ENCODE data around the gene CNTN1. TPM values are rescaled to one million over a fixed set of nuclear protein-coding genes. Genes with fewer than 3 reads are reported as not detected.

Gene CNTN1
- total RNA-seq, 1 donor from 2014 or later: 0.46 TPM

- no peaks in the 10 kb centered on the region for H3K9me3 Mint-ChIP-seq (ENCODE audit: unreplicated experiment)
- no peaks in the 10 kb centered on the region for H3K4me1 Mint-ChIP-seq (ENCODE audit: unreplicated experiment)
- no peaks in the 10 kb centered on the region for H3K36me3 Mint-ChIP-seq (ENCODE audit: low read depth, unreplicated experiment)
- no peaks in the 10 kb centered on the region for H3K27me3 Mint-ChIP-seq (ENCODE audit: unreplicated experiment)
- H3K27ac Mint-ChIP-seq (ENCODE audit: unreplicated experiment): no peak overlapping the region
- TF ChIP-seq, protein P1, sequence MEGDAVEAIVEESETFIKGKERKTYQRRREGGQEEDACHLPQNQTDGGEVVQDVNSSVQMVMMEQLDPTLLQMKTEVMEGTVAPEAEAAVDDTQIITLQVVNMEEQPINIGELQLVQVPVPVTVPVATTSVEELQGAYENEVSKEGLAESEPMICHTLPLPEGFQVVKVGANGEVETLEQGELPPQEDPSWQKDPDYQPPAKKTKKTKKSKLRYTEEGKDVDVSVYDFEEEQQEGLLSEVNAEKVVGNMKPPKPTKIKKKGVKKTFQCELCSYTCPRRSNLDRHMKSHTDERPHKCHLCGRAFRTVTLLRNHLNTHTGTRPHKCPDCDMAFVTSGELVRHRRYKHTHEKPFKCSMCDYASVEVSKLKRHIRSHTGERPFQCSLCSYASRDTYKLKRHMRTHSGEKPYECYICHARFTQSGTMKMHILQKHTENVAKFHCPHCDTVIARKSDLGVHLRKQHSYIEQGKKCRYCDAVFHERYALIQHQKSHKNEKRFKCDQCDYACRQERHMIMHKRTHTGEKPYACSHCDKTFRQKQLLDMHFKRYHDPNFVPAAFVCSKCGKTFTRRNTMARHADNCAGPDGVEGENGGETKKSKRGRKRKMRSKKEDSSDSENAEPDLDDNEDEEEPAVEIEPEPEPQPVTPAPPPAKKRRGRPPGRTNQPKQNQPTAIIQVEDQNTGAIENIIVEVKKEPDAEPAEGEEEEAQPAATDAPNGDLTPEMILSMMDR (IDR thresholded peaks at IDR 0.05; ENCODE audit: unreplicated experiment): no peak
- no peak for DNase-seq (ENCODE audit: low spot score)
- no peak overlapping the region for H3K4me3 Mint-ChIP-seq (ENCODE audit: unreplicated experiment)
These were observed 411.4 kb downstream of the CNTN1 start for GRCh38 chr12:41103614-41104013.

DNA sequence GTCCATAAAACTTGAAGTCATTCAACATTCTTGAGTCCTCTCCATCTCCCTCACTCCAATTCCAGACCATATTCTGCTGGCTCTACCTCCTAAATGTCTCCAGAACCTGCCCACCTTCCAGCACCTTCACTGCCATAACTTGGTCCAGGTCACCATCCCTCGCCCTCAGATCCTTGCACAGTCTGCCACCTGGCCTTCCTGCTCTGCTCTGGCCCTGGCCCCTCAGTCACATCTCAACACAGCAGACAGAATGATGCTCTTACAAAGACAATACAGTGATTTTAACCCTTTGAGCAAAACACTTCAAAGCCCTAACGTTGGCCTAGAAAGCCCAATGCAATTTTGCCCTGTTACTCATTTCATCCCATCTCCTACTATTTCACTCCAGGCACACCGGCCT, 414.1 kb downstream of the CNTN1 start:
- Mint-ChIP-seq H3K4me1 (ENCODE audit: unreplicated experiment) (no peaks in the 10 kb centered on the region), H3K36me3 (ENCODE audit: low read depth, unreplicated experiment) (no peaks in the 10 kb centered on the region), H3K27me3 (ENCODE audit: unreplicated experiment) (no peaks in the 10 kb centered on the region), H3K9me3 (ENCODE audit: unreplicated experiment) (no peaks in the 10 kb centered on the region), H3K4me3 (ENCODE audit: unreplicated experiment) (no peak overlapping the region), H3K27ac (ENCODE audit: unreplicated experiment) (no peak overlapping the region)
- no peak for DNase-seq (ENCODE audit: low spot score)
- TF ChIP-seq, protein P1 (IDR thresholded peaks at IDR 0.05; ENCODE audit: unreplicated experiment): no peak

DNA sequence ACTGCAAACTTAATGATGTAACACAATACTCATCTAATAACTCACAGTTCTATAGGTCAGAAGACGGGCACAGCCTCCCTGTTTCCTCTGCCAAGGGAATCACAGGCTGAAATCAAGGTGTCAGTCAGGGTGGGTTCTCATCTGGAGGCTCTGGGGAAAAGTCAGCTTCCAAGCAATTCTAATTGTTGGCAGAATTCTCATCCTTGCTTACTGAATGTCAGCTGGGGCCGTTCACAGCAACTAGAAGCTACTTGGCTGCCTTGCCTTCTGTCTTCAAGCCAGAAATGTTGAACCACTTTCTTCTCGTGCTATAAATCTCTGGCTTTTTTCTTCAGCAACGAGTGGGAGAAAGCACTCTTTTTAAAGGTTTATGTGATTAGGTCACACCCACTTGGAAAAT, 415.8 kb downstream of the CNTN1 start:
- H3K36me3 Mint-ChIP-seq (ENCODE audit: low read depth, unreplicated experiment): no peaks in the 10 kb centered on the region
- no peak for DNase-seq (ENCODE audit: low spot score)
- H3K27me3 Mint-ChIP-seq (ENCODE audit: unreplicated experiment): no peaks in the 10 kb centered on the region
- TF ChIP-seq, protein P1 (IDR thresholded peaks at IDR 0.05; ENCODE audit: unreplicated experiment): no peak
- H3K4me1 Mint-ChIP-seq (ENCODE audit: unreplicated experiment): no peaks in the 10 kb centered on the region
- no peaks in the 10 kb centered on the region for H3K9me3 Mint-ChIP-seq (ENCODE audit: unreplicated experiment)
- H3K4me3 Mint-ChIP-seq (ENCODE audit: unreplicated experiment): no peak overlapping the region
- H3K27ac Mint-ChIP-seq (ENCODE audit: unreplicated experiment): no peak overlapping the region

- TF ChIP-seq, protein P1 (IDR thresholded peaks at IDR 0.05; ENCODE audit: unreplicated experiment): no peak
- H3K9me3 Mint-ChIP-seq (ENCODE audit: unreplicated experiment): no peaks in the 10 kb centered on the region
- H3K4me3 Mint-ChIP-seq (ENCODE audit: unreplicated experiment): no peak overlapping the region
- DNase-seq (ENCODE audit: low spot score): no peak
- no peaks in the 10 kb centered on the region for H3K4me1 Mint-ChIP-seq (ENCODE audit: unreplicated experiment)
- H3K27me3 Mint-ChIP-seq (ENCODE audit: unreplicated experiment): no peaks in the 10 kb centered on the region
- no peaks in the 10 kb centered on the region for H3K36me3 Mint-ChIP-seq (ENCODE audit: low read depth, unreplicated experiment)
- no peak overlapping the region for H3K27ac Mint-ChIP-seq (ENCODE audit: unreplicated experiment)
These were observed 420.7 kb downstream of the CNTN1 start for GRCh38 chr12:41112903-41113302.

DNA sequence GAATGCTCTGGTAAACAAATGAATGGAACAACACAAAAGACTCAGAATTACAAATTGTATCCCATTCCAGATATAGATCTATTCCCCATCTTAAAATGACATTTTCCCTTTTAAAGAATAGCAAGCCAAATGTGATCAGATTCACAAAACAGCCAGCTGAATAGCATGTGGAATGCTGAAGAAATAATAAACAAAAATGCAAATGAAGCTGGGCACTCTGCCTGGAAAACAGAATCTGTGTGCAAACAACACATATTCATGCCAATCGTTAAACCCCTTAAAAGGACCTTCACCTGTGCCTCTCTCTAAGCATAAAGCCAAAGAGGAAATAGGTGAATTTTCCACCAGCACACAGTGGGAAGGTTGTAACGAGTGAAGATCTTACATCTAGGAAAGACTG, 428.0 kb downstream of the CNTN1 start:
- TF ChIP-seq, protein P1 (IDR thresholded peaks at IDR 0.05; ENCODE audit: unreplicated experiment): no peak
- DNase-seq (ENCODE audit: low spot score): no peak
- Mint-ChIP-seq H3K36me3 (ENCODE audit: low read depth, unreplicated experiment) (no peaks in the 10 kb centered on the region), H3K4me3 (ENCODE audit: unreplicated experiment) (no peak overlapping the region), H3K27ac (ENCODE audit: unreplicated experiment) (no peak overlapping the region), H3K27me3 (ENCODE audit: unreplicated experiment) (no peaks in the 10 kb centered on the region), H3K9me3 (ENCODE audit: unreplicated experiment) (no peaks in the 10 kb centered on the region), H3K4me1 (ENCODE audit: unreplicated experiment) (no peaks in the 10 kb centered on the region)

All from endothelial cell (in vitro differentiated cells).